ENCODE results near the gene UBAP1.
"Not testable (repeated sequence)": the region's sequence is repeated elsewhere in the genome, so short reads cannot be mapped to it uniquely, and the experiment has no call there.

The UBAP1 gene

GRCh38 chr9:34224349-34224748 is 45.5 kb downstream of the UBAP1 start:
- DNase-seq (ENCODE audit: low spot score): no peak

GRCh38 chr9:34226144-34226760 is 47.4 kb downstream of the UBAP1 start:
- DNase-seq (ENCODE audit: low spot score): not testable (repeated sequence)

GRCh38 chr9:34227445-34227844 is 48.6 kb downstream of the UBAP1 start:
- DNase-seq (ENCODE audit: low spot score): no peak

GRCh38 chr9:34230556-34230955 is 51.7 kb downstream of the UBAP1 start:
- no peak for DNase-seq (ENCODE audit: low spot score)

- DNase-seq (ENCODE audit: low spot score): no peak
These were observed 53.4 kb downstream of the UBAP1 start for GRCh38 chr9:34232201-34232600.

- no peak for DNase-seq (ENCODE audit: low spot score)
These were observed 54.8 kb downstream of the UBAP1 start for GRCh38 chr9:34233672-34234071.

GRCh38 chr9:34237836-34238235 is 59.0 kb downstream of the UBAP1 start:
- no peak for DNase-seq (ENCODE audit: low spot score)

- no peak for DNase-seq (ENCODE audit: low spot score)
These were observed 61.2 kb downstream of the UBAP1 start for GRCh38 chr9:34240006-34240405.

GRCh38 chr9:34242830-34243229 is 64.0 kb downstream of the UBAP1 start:
- no peak for DNase-seq (ENCODE audit: low spot score)

- DNase-seq (ENCODE audit: low spot score): not testable (repeated sequence)
These were observed 66.4 kb downstream of the UBAP1 start for GRCh38 chr9:34245212-34245611.

- no peak for DNase-seq (ENCODE audit: low spot score)
These were observed 67.6 kb downstream of the UBAP1 start for GRCh38 chr9:34246453-34246852.

GRCh38 chr9:34247782-34248181 is 68.9 kb downstream of the UBAP1 start:
- not testable (repeated sequence) for DNase-seq (ENCODE audit: low spot score)

GRCh38 chr9:34249274-34249673 is 70.4 kb downstream of the UBAP1 start:
- DNase-seq (ENCODE audit: low spot score): no peak

- DNase-seq (ENCODE audit: low spot score): no peak
These were observed 71.9 kb downstream of the UBAP1 start for GRCh38 chr9:34250721-34251120.

GRCh38 chr9:34252016-34252415 is 73.2 kb downstream of the UBAP1 start:
- DNase-seq (ENCODE audit: low spot score): no peak

- DNase-seq (ENCODE audit: low spot score): peak; percentile 85
These were observed 74.0 kb downstream of the UBAP1 start for GRCh38 chr9:34252670-34253459.

- peak; percentile 59 for DNase-seq (ENCODE audit: low spot score)
These were observed 74.6 kb downstream of the UBAP1 start for GRCh38 chr9:34253460-34253837.

GRCh38 chr9:34254141-34254913 is 75.5 kb downstream of the UBAP1 start:
- no peak for DNase-seq (ENCODE audit: low spot score)

GRCh38 chr9:34254966-34255825 is 76.4 kb downstream of the UBAP1 start:
- DNase-seq (ENCODE audit: low spot score): no peak

- DNase-seq (ENCODE audit: low spot score): no peak
These were observed 77.3 kb downstream of the UBAP1 start for GRCh38 chr9:34256104-34256503.

GRCh38 chr9:34256987-34257585 is 78.2 kb downstream of the UBAP1 start:
- no peak for DNase-seq (ENCODE audit: low spot score)

GRCh38 chr9:34259315-34259714 is 80.5 kb downstream of the UBAP1 start:
- DNase-seq (ENCODE audit: low spot score): no peak

Data from hematopoietic multipotent progenitor cell treated with erythropoietin and hydrocortisone succinate and interleukin-3 and kit ligand, for 17 days (in vitro differentiated cells).